Neural progenitor cell (in vitro differentiated cells): ENCODE results near the gene DDOST. TPM values are rescaled to one million over a fixed set of nuclear protein-coding genes. Genes with fewer than 3 reads are reported as not detected.
A peak's percentile ranks its signal among the peaks of the same experiment; 100 is the strongest.

ENCODE experiments used
- DNase-seq: peaks from one replicate; pipeline ENCODE4 v3.0.0-alpha.2; 2016; ENCODE audit warnings: low spot score
- H2AFZ ChIP-seq: fragments of 200-600 bp; sonication (generic); replicated peaks from 2 replicates; pipeline ENCODE4 v1.6.1; 2016; ENCODE audit warnings: antibody characterized with exemption
- H3F3A ChIP-seq: fragments of 200-600 bp; sonication (generic); 2 replicates; pipeline ENCODE4 v1.6.1; 2016; ENCODE audit warnings: antibody characterized with exemption, low read depth
- H3K27ac ChIP-seq: fragments of 200-600 bp; sonication (generic); 2 replicates; pipeline ENCODE4 v1.5.1; 2016; ENCODE audit warnings: mild to moderate bottlenecking
- H3K27me3 ChIP-seq: fragments of 200-600 bp; sonication (generic); 2 replicates; pipeline ENCODE4 v1.6.1; 2016; ENCODE audit warnings: mild to moderate bottlenecking, moderate library complexity
- H3K36me3 ChIP-seq: fragments of 200-600 bp; sonication (generic); 2 replicates; pipeline ENCODE4 v1.5.1; 2016
- H3K4me1 ChIP-seq: fragments of 200-600 bp; sonication (generic); 2 replicates; pipeline ENCODE4 v1.6.1; 2016; ENCODE audit warnings: mixed run types
- H3K4me2 ChIP-seq: fragments of 200-600 bp; sonication (generic); 2 replicates; pipeline ENCODE4 v1.6.1; 2016
- H3K4me3 ChIP-seq: fragments of 200-600 bp; sonication (generic); 2 replicates; pipeline ENCODE4 v1.5.1; 2016
- H3K79me2 ChIP-seq: fragments of 200-600 bp; sonication (generic); 2 replicates; pipeline ENCODE4 v1.6.1; 2016; ENCODE audit warnings: low read depth
- H3K9ac ChIP-seq: fragments of 200-600 bp; sonication (generic); 2 replicates; pipeline ENCODE4 v1.6.1; 2016
- H3K9me3 ChIP-seq: fragments of 200-600 bp; sonication (generic); 2 replicates; pipeline ENCODE4 v1.5.1; 2016; ENCODE audit warnings: low read depth
- H4K20me1 ChIP-seq: fragments of 200-600 bp; sonication (generic); 2 replicates; pipeline ENCODE4 v1.6.1; 2016; ENCODE audit warnings: low read depth
- H3K27ac Mint-ChIP-seq: 3 replicates; pipeline ENCODE4 v1.8.0; 2021; ENCODE audit warnings: mixed read lengths
- H3K27me3 Mint-ChIP-seq: 2 replicates; pipeline ENCODE4 v1.8.0; 2022; ENCODE audit warnings: low read depth, mild to moderate bottlenecking, inconsistent platforms, moderate library complexity, mixed read lengths; ENCODE audit not compliant: insufficient read depth
- H3K36me3 Mint-ChIP-seq: 3 replicates; pipeline ENCODE4 v1.8.0; 2021; ENCODE audit warnings: mixed read lengths
- H3K4me1 Mint-ChIP-seq: 3 replicates; pipeline ENCODE4 v1.8.0; 2021; ENCODE audit warnings: mixed read lengths
- H3K4me3 Mint-ChIP-seq: 3 replicates; pipeline ENCODE4 v1.8.0; 2021; ENCODE audit warnings: mild to moderate bottlenecking, moderate library complexity, mixed read lengths
- H3K9me3 Mint-ChIP-seq: 3 replicates; pipeline ENCODE4 v1.8.0; 2020; ENCODE audit warnings: mixed read lengths
- EZH2 ChIP-seq: fragments of 200-600 bp; sonication (generic); IDR thresholded peaks from 2 replicates; pipeline ENCODE4 v1.6.1; 2017; ENCODE audit warnings: antibody characterized with exemption, mild to moderate bottlenecking, moderate library complexity
- EZH2phosphoT487 ChIP-seq: fragments of 200-600 bp; sonication (generic); IDR thresholded peaks from 2 replicates; pipeline ENCODE4 v1.6.1; 2017; ENCODE audit warnings: antibody characterized with exemption
- total RNA-seq: library from RNA; depleted of rRNA; stranded (reverse); fragments of >200 nt; gene quantifications from 2 replicates; pipeline ENCODE4 v1.2.3, GENCODE V29; 2015; ENCODE audit warnings: low replicate concordance
- TF ChIP-seq, protein P1 (sequence below): fragments of 200-600 bp; sonication (generic); IDR thresholded peaks from 2 replicates; pipeline ENCODE4 v1.5.1; 2017; ENCODE audit warnings: antibody characterized with exemption, mild to moderate bottlenecking

The DDOST gene
- total RNA-seq, 1 donor from 2014 or later: 151 TPM

DNA sequence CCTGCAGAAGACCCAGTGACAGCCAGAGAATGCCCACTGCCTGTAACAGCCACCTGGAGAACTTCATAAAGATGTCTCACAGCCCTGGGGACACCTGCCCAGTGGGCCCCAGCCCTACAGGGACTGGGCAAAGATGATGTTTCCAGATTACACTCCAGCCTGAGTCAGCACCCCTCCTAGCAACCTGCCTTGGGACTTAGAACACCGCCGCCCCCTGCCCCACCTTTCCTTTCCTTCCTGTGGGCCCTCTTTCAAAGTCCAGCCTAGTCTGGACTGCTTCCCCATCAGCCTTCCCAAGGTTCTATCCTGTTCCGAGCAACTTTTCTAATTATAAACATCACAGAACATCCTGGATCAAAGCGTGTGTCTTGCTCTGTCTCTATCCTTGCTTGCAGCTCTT lies 42.6 kb downstream of the DDOST start:
- Histone ChIP-seq H3K27me3 (no peaks in the 10 kb centered on the region), H3F3A (no peaks in the 10 kb centered on the region), H4K20me1 (no peaks in the 10 kb centered on the region), H3K9ac (no peak overlapping the region), H3K4me1 (no peaks in the 10 kb centered on the region), H2AFZ (no peak overlapping the region), H3K4me2 (no peak overlapping the region), H3K9me3 (no peaks in the 10 kb centered on the region), H3K27ac (no peak overlapping the region), H3K4me3 (no peak overlapping the region), H3K79me2 (no peaks in the 10 kb centered on the region), H3K36me3 (no peaks in the 10 kb centered on the region)
- H3K4me3 Mint-ChIP-seq: no peak overlapping the region
- TF ChIP-seq, protein P1, sequence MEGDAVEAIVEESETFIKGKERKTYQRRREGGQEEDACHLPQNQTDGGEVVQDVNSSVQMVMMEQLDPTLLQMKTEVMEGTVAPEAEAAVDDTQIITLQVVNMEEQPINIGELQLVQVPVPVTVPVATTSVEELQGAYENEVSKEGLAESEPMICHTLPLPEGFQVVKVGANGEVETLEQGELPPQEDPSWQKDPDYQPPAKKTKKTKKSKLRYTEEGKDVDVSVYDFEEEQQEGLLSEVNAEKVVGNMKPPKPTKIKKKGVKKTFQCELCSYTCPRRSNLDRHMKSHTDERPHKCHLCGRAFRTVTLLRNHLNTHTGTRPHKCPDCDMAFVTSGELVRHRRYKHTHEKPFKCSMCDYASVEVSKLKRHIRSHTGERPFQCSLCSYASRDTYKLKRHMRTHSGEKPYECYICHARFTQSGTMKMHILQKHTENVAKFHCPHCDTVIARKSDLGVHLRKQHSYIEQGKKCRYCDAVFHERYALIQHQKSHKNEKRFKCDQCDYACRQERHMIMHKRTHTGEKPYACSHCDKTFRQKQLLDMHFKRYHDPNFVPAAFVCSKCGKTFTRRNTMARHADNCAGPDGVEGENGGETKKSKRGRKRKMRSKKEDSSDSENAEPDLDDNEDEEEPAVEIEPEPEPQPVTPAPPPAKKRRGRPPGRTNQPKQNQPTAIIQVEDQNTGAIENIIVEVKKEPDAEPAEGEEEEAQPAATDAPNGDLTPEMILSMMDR: no peak
- TF ChIP-seq EZH2: no peak
- TF ChIP-seq EZH2phosphoT487: no peak
- no peak for DNase-seq
- peaks cover 20% of the 10 kb centered on the region for H3K4me1 Mint-ChIP-seq
- H3K27ac Mint-ChIP-seq: peak overlapping the region; percentile 42
- H3K9me3 Mint-ChIP-seq: no peaks in the 10 kb centered on the region
- peaks cover 4% of the 10 kb centered on the region for H3K27me3 Mint-ChIP-seq
- no peaks in the 10 kb centered on the region for H3K36me3 Mint-ChIP-seq

DNA sequence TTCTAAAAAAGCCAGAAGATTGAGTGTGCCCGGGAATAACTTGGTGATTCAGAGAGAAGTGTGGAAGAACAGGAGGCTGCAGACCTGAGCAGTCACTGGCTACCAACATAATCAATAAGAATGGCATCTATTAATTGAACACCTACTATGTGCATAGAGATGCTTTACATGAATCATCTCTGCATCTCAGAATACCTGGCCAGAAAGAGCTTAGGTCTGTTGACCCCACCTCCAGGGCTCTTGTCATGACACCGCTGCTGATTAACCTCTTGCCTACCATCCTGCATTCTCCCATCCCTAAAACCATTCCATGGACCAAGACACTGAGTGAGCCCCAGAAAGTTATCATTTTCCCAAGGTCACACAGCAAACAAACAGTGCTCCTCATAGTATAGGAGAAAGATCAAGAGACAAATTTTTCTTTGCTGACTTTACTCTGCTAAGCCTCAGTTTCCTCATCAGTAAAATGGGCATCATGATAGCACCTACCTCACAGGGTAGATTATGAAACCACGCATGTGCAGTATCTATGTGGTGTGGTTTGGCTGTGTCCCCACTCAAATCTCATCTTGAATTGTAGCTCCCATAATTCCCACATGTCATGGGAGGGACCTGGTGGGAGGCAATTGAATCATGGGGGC lies 44.2 kb downstream of the DDOST start:
- Mint-ChIP-seq H3K4me1 (peaks cover 23% of the 10 kb centered on the region), H3K9me3 (no peaks in the 10 kb centered on the region), H3K27ac (no peak overlapping the region), H3K36me3 (no peaks in the 10 kb centered on the region), H3K27me3 (peaks cover 4% of the 10 kb centered on the region), H3K4me3 (no peak overlapping the region)
- no peak overlapping the region for H3K27ac ChIP-seq
- H3K36me3 ChIP-seq: no peaks in the 10 kb centered on the region
- no peaks in the 10 kb centered on the region for H4K20me1 ChIP-seq
- no peaks in the 10 kb centered on the region for H3K27me3 ChIP-seq
- H3K4me2 ChIP-seq: no peak overlapping the region
- peak overlapping the region; percentile 26 for H2AFZ ChIP-seq
- no peak for TF ChIP-seq EZH2
- TF ChIP-seq, protein P1: no peak
- no peak for TF ChIP-seq EZH2phosphoT487
- DNase-seq: no peak
- H3K4me3 ChIP-seq: no peak overlapping the region
- no peaks in the 10 kb centered on the region for H3K79me2 ChIP-seq
- H3K4me1 ChIP-seq: no peaks in the 10 kb centered on the region
- no peaks in the 10 kb centered on the region for H3K9me3 ChIP-seq
- H3F3A ChIP-seq: no peaks in the 10 kb centered on the region
- H3K9ac ChIP-seq: no peak overlapping the region

DNA sequence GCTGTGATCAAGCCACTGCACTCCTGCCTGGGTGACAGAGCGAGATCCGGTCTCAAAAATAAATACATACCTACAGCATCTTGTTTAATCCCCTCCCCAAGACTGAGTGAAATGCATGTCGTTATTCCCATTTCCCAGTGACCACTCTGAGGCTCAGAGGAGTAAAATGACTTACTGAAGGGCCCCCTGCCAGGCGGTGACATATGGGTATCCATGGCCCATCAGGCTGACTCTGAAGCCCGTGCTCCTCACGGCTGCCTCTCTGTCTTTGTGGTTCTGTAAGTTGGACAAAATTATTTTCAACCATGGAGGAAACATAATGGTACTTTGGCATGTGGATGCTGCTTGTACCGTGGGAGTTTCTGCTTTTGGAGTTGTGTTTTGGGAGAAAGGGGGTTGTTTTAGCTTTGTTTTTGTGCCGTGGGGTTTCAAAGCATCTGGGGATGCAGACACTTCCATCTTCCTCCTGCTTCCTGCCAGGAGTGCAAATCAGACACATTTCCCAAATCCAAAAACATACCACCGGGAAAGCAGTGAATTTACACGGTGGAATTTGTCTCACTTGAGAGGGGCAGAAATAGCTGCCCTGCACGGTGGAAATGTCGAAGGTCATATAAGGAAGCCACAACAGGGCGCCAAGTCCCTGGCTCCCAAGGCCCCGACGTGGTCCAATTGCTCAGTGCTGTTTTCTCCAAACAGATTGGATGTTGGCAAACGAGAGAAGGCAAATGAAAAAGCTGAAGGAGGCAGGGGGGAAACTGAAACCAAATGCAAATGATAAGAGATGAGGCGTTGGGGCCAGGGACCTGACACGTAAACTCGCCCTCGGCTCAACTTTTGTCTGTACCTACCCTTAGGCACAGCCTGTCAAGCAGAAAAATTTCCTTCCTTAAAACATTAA lies 45.0 kb downstream of the DDOST start:
- H3K27ac ChIP-seq: no peak overlapping the region

More for the DNA sequence above, 45.0 kb downstream of the DDOST start:
- no peak for DNase-seq
- H4K20me1 ChIP-seq: no peaks in the 10 kb centered on the region
- H3K9me3 ChIP-seq: no peaks in the 10 kb centered on the region
- no peaks in the 10 kb centered on the region for H3F3A ChIP-seq
- Mint-ChIP-seq H3K27ac (peak overlapping the region; percentile 65), H3K27me3 (peaks cover 4% of the 10 kb centered on the region), H3K4me3 (no peak overlapping the region), H3K9me3 (no peaks in the 10 kb centered on the region), H3K4me1 (peaks cover 23% of the 10 kb centered on the region), H3K36me3 (no peaks in the 10 kb centered on the region)
- no peaks in the 10 kb centered on the region for H3K79me2 ChIP-seq
- H3K36me3 ChIP-seq: no peaks in the 10 kb centered on the region
- H3K4me3 ChIP-seq: no peak overlapping the region
- H3K27me3 ChIP-seq: no peaks in the 10 kb centered on the region
- no peak overlapping the region for H3K4me2 ChIP-seq
- H3K4me1 ChIP-seq: no peaks in the 10 kb centered on the region
- no peak overlapping the region for H3K9ac ChIP-seq
- TF ChIP-seq, protein P1: no peak
- TF ChIP-seq EZH2: no peak
- TF ChIP-seq EZH2phosphoT487: no peak
- peak overlapping the region; percentile 26 for H2AFZ ChIP-seq
